HG03520 (cell line): ENCODE measurements around the gene ZNF134.

ENCODE experiments used
- ATAC-seq: cut with Tn5 transposase; IDR thresholded peaks from one replicate; pipeline ENCODE4 v1.9.1; 2021; ENCODE audit warnings: mild to moderate bottlenecking, moderate library complexity; ENCODE audit not compliant: unreplicated experiment

Gene ZNF134

GRCh38 chr19:57613941-57614743 is at the start of gene ZNF134:
TSS of gene ZNF134 (plus strand) at chr19:57614242. CDS start at chr19:57619469, 5,227 bp downstream.
- peak; percentile 89 for ATAC-seq

- ATAC-seq: no peak
These were observed 47.4 kb upstream of the ZNF134 start for GRCh38 chr19:57566396-57567265.

GRCh38 chr19:57570707-57571106 is 43.3 kb upstream of the ZNF134 start:
- no peak for ATAC-seq

GRCh38 chr19:57572415-57572947 is 41.6 kb upstream of the ZNF134 start:
- no peak for ATAC-seq

- no peak for ATAC-seq
These were observed 37.4 kb upstream of the ZNF134 start for GRCh38 chr19:57576661-57577060.

GRCh38 chr19:57578487-57579205 is 35.4 kb upstream of the ZNF134 start, which contains the start of gene ZNF416:
TSS of gene ZNF416 (minus strand) at chr19:57578911. CDS start at chr19:57578704, 207 bp downstream.
- peak; percentile 78 for ATAC-seq

- ATAC-seq: no peak
These were observed 30.9 kb upstream of the ZNF134 start for GRCh38 chr19:57583104-57583520.

GRCh38 chr19:57583521-57584416 is 30.3 kb upstream of the ZNF134 start, which contains the start of gene ZIK1:
TSS of gene ZIK1 (plus strand) at chr19:57584145. CDS start at chr19:57584357, 212 bp downstream.
- peak; percentile 66 for ATAC-seq

GRCh38 chr19:57587529-57587928 is 26.5 kb upstream of the ZNF134 start:
- ATAC-seq: no peak

- ATAC-seq: no peak
These were observed 14.7 kb upstream of the ZNF134 start for GRCh38 chr19:57599377-57599760.

GRCh38 chr19:57599761-57600383 is 14.2 kb upstream of the ZNF134 start, which contains the start of gene ZNF530:
TSS of gene ZNF530 (plus strand) at chr19:57599885. CDS start at chr19:57604346, 4,461 bp downstream.
- peak; percentile 83 for ATAC-seq

- no peak for ATAC-seq
These were observed 7.1 kb upstream of the ZNF134 start for GRCh38 chr19:57606931-57607330.

- ATAC-seq: no peak
These were observed 2.9 kb upstream of the ZNF134 start for GRCh38 chr19:57611113-57611512.

GRCh38 chr19:57615346-57615745 is 1.3 kb downstream of the ZNF134 start:
- no peak for ATAC-seq

- ATAC-seq: no peak
These were observed 6.8 kb downstream of the ZNF134 start for GRCh38 chr19:57620673-57621348.

GRCh38 chr19:57623091-57623490 is 9.0 kb downstream of the ZNF134 start:
- no peak for ATAC-seq

- ATAC-seq: peak; percentile 95
These were observed 19.2 kb downstream of the ZNF134 start, which contains the start of gene ZNF211 for GRCh38 chr19:57632987-57633831. TSS of gene ZNF211 (plus strand) at chr19:57633168. CDS start at chr19:57633347, 179 bp downstream.

GRCh38 chr19:57633832-57634131 is 19.7 kb downstream of the ZNF134 start:
- no peak for ATAC-seq
